GM18858 (cell line): Measurements from ENCODE around the gene DGKA.

Source experiments
- ATAC-seq: cut with Tn5 transposase; IDR thresholded peaks from one replicate; pipeline ENCODE4 v1.9.1; 2021; ENCODE audit not compliant: unreplicated experiment

The DGKA gene

DNA sequence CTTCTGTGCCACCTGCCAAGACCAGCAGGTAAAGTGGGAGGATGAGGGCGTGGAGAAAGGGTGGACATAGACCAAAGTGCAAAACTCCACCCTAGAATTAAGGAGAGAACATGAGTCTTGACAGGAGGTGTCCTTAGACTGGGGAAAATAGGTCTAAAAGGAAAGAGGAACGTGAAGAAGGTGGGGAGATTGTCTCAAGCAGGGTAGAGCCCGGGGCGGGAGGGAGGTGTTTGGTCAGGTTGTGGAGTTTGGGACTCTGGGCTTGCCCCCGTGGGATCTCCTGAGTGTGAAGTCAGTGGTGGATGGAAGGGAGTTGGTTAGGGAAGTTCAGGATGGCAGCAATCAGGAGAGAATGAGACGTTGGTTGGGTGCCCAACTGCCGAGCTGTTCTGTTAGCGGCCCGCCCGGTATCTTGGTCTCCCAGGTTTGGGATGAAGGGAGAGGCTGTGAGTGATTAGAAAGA, 386 bp downstream of the DGKA start:
- ATAC-seq, result no peak

DNA sequence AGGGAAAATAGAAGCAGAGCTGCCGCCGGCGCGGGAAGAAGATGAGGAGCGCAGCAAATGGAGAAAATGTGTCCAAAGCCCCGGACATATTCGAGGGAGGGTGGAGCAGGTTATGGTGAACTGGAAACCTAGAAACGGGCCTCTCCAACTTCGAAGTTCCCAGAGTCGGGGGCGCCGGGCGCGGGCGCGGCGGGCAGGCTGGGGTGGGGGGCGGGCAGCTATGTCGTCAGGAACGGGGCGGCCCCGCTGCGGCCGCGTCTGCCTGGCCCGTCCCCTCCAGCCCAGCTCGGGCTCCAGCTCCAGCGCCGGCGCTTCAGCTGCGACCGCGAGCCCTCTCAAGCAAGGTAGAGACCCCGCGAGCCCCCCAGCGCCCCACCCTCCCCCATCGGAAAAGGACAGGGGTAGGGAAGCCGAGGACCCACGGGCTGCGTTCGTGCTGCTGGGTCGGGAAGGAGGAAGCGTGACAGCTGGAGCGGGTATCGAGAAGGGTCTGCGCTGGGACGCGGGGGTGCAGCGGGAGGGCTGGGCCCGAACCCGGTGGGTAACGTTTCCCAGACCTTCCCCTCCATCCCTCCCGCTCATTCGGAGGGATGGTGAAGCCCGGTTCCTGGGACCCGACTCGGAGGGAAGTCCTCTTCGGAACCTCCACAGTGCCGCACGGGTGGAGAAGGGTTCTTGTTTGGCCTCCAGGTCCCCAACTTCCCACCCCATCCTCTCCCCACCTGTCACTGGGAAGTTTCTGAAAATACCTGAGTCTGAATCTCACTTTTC, 1.0 kb downstream of the DGKA start:
- no peak for ATAC-seq

- no peak for ATAC-seq
Observed at GRCh38 chr12:55932551-55932910, 1.6 kb downstream of the DGKA start.

- no peak for ATAC-seq
Observed at GRCh38 chr12:55933169-55933798, 2.3 kb downstream of the DGKA start.

GRCh38 chr12:55933799-55934742, 3.1 kb downstream of the DGKA start:
- no peak for ATAC-seq

- no peak for ATAC-seq
Observed at GRCh38 chr12:55934773-55935172, 3.8 kb downstream of the DGKA start.

DNA sequence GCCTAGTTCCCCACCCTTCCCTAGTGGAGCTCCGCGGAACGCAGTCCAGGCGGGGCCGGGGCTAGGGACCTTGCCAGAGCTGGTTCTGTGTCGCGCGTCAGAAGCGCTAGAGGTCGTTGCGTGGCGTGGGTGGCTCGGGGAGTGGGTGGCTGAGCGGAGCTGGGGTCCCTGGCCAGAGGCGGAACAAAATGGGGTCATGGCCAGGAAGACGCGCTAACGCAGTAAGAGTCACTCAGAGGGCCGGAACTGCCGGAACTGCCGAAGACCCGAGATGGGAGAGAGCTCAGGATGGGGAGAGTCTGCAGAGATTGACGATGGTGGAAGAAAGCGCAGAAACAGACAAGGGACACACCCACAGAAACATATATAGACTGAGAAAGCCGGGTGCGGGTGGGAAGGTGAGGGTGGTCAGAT, 4.8 kb downstream of the DGKA start:
- ATAC-seq, result no peak

- no peak for ATAC-seq
Observed at GRCh38 chr12:55937981-55938380, 7.0 kb downstream of the DGKA start.

- no peak for ATAC-seq
Observed at GRCh38 chr12:55938826-55939501, 8.0 kb downstream of the DGKA start.

DNA sequence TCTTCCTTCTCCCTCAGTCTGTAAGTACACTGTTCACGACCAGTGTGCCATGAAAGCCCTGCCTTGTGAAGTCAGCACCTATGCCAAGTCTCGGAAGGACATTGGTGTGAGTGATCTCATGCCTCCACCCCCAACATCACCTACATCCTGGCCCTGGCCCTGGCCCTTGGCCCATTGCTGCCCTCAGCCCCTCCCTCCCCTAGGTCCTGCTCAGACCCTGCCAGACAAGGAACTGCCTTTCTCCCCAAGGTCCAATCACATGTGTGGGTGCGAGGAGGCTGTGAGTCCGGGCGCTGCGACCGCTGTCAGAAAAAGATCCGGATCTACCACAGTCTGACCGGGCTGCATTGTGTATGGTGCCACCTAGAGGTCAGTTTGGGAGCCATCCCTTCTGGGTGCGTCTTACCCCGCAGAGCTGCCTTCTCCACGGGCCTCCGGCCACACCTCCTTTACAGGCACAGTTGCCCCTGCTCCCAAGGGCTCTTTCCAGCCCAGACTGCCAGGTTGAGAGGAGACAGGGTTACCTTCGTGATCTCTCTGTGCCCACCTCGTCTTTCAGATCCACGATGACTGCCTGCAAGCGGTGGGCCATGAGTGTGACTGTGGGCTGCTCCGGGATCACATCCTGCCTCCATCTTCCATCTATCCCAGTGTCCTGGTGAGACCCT, 9.2 kb downstream of the DGKA start:
- peak; percentile 87 for ATAC-seq

DNA sequence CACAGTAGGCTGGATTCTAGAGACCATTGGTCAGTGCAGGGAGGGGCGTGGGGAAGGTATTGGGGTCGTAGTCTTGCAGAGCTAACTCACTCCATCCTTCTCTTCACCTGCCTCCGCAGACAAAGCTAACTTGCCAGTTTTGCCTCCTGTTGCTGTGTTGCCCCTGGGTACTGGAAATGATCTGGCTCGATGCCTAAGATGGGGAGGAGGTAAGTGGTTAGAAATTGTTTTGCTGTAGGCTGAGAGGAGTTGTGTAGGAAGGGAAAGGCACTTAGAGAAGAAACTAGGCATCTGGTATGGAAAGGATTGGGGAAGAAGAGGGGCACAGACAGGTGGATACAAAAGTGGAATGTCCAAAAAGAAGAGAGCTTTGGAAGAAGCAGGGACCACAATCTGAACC, 11.1 kb downstream of the DGKA start:
- no peak for ATAC-seq

GRCh38 chr12:55942577-55943136, 11.7 kb downstream of the DGKA start:
- no peak for ATAC-seq

GRCh38 chr12:55946553-55946952, 15.6 kb downstream of the DGKA start:
- no peak for ATAC-seq

- ATAC-seq, result no peak
Observed at GRCh38 chr12:55955344-55955743, 24.4 kb downstream of the DGKA start.

DNA sequence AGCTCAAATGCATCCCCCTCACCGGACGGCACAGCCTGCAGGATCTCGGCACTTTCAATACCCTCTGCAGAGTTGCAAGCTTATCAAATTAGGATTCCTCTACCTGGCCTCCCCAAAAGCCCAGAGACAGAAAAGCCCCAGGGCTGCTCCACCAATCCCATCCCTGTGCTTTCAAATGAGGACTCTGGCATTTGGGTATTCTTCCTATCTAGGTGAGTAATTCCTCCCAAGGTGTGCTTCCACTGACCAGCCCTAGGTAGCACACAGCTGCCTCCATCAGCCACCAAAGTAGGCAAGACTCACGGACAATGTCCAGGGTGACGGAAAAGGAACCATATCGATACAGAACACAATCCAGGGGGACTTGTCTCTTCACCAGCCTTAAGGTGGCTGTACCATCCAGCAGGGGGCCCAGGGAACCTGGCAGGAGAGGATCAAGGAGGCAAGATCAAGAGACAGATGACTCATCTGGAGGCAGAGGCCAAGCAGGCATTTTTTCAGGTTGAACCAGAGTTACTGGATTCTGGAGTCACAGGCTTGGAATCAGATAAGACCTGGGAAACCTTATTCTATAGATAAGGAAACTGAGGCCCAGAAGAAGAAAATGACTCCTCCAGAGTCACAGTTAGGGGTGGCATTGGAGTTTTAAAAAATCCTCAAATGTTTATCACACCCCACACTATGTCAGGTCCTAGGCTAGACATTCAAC, 25.0 kb downstream of the DGKA start:
- no peak for ATAC-seq

DNA sequence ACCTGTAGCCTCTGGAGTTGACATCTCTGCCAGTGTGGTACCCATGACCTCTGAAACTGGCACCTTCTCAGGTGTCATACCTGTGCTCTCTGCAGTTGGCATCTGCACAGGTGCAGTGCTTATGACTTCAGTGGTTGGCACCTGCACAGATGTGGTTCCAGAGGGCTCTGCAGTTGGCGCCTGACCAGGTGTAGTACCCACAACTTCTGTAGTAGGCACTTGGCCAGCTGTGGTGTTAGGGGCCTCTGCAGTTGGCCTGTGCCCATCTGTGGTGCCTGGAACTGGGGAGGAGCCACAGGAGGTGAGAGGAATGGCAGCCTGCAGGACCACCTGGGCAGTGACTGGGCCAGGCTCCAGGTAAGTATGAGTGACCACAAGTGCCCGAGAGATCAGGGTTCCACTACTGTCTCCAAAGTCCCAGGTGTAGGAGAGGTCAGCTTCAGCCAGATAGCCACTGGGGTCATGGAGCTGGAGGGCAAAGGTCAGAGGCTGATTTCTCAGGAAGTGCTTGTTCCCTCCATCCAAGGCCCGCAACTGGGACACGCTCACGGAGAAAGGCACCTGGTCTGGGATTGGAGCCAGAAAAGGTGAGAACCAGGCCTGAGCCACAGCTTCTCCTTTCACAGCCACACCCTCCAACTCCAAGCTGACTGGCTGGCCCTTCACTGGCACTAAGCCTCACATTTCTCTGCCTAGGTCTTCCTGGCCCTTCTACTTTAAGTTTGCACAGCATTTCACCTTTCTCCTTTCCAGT, 26.3 kb downstream of the DGKA start:
- no peak for ATAC-seq

DNA sequence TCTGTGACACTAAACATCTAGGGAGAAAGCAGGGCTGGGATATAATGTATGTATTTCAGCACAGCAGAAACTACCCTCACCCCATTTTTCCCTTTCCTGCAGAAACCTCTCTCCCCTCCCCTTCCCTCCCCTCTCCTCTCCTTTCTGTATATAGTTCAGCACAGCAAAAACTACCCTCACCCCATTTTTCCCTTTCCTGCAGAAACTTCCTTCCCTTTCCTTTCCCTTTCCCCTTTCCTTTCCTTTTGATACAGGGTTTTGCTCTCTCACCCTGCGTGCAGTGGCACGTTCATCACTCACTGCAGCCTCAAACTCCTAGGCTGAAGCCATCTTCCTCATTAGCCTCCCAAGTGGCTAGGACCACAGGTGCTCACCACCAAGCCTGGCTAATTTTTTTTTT, 32.8 kb downstream of the DGKA start:
- ATAC-seq, result no peak

DNA sequence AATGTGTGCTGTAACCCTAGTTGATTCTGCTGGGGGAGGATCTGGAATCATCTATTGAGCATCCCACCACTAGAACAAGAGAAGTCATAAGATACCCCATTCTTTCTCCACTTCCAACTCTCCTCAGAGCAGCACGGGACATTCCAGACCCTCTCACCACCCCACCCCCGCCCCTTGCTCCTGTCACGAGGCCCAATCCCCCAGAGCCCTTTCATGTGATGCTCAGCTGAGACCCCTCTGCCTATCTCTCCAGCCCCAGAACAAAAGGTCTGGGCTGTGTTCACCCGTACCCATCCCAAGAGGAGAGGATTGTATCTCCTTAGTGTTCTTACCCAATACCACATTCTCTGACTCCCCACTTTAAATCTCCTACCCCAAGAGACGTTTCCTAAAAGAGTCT, 34.3 kb downstream of the DGKA start:
- no peak for ATAC-seq

DNA sequence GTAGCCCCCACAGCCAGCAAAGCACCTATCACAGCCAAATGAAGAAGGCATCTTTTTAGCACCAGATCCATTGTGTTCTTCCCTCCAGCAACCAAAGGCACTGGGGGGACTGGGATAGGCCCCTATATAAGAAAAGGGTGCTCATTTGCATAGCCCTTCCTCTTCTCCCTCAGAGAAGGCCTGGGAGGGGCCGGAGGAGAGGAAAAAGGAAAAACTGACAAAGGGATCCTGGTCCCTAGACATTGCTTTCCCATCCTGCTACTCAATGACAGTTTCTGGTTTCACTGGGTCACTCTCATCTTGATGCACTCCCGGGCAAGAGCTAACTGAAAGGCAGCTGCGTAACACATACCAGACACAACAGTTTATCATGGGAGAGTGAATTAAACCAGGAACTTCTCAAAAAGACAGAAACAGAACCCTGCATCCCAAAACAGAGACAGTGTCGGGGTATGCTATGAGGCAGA, 35.0 kb downstream of the DGKA start, which contains the start of gene PMEL:
PMEL (minus strand) TSS at position 102 of the 467 bp plus-strand sequence; CDS start at position 71, 31 bp downstream.
- ATAC-seq, result no peak
